Loucy (cell line): ENCODE data around the gene MVB12A.

ENCODE experiments used
- H2AFZ ChIP-seq: fragments of 200-600 bp; sonication (generic); 2 replicates; pipeline ENCODE4 v1.6.0; 2016; ENCODE audit warnings: antibody characterized with exemption, mild to moderate bottlenecking, low read length, moderate library complexity
- H3F3A ChIP-seq: fragments of 200-600 bp; 2 replicates; pipeline ENCODE4 v1.6.0; 2016; ENCODE audit warnings: antibody characterized with exemption, low read depth, mild to moderate bottlenecking
- H3K27me3 ChIP-seq: fragments of 200-600 bp; sonication (generic); 2 replicates; pipeline ENCODE4 v1.6.1; 2014; ENCODE audit warnings: low read length, mild to moderate bottlenecking; ENCODE audit not compliant: insufficient read depth, poor library complexity, severe bottlenecking
- H3K36me3 ChIP-seq: fragments of 200-600 bp; sonication (generic); 2 replicates; pipeline ENCODE4 v1.6.1; 2016; ENCODE audit warnings: low read length; ENCODE audit not compliant: insufficient read depth
- H3K4me1 ChIP-seq: fragments of 200-600 bp; sonication (generic); 2 replicates; pipeline ENCODE4 v1.5.1; 2014; ENCODE audit warnings: low read length, mild to moderate bottlenecking; ENCODE audit not compliant: insufficient read depth, poor library complexity, severe bottlenecking
- H3K4me2 ChIP-seq: fragments of 200-600 bp; sonication (generic); 2 replicates; pipeline ENCODE4 v1.6.0; 2014; ENCODE audit warnings: antibody characterized with exemption, low read length, low read depth, mild to moderate bottlenecking; ENCODE audit not compliant: poor library complexity, severe bottlenecking
- H3K4me3 ChIP-seq: fragments of 200-600 bp; sonication (generic); 2 replicates; pipeline ENCODE4 v1.5.1; 2014; ENCODE audit warnings: low read length, mild to moderate bottlenecking, mixed read lengths; ENCODE audit not compliant: poor library complexity, severe bottlenecking
- H3K79me2 ChIP-seq: fragments of 200-600 bp; sonication (generic); 2 replicates; pipeline ENCODE4 v1.6.1; 2014; ENCODE audit warnings: low read length; ENCODE audit not compliant: insufficient read depth
- H3K9ac ChIP-seq: fragments of 200-600 bp; sonication (generic); 2 replicates; pipeline ENCODE4 v1.6.0; 2014; ENCODE audit warnings: mild to moderate bottlenecking, low read depth, low read length, moderate library complexity; ENCODE audit not compliant: poor library complexity, severe bottlenecking
- H3K9me2 ChIP-seq: fragments of 200-600 bp; sonication (generic); replicated peaks from 2 replicates; pipeline ENCODE4 v1.6.1; 2016; ENCODE audit warnings: low read depth, low read length, mixed read lengths
- H3K9me3 ChIP-seq: fragments of 200-600 bp; sonication (generic); 2 replicates; pipeline ENCODE4 v1.6.1; 2014; ENCODE audit warnings: mild to moderate bottlenecking, antibody characterized with exemption, low read length, low read depth; ENCODE audit not compliant: insufficient read depth
- H4K20me1 ChIP-seq: fragments of 200-600 bp; sonication (generic); 2 replicates; pipeline ENCODE4 v1.6.0; 2014; ENCODE audit warnings: antibody characterized with exemption, low read length, mild to moderate bottlenecking; ENCODE audit not compliant: insufficient read depth, poor library complexity, severe bottlenecking
- CTCF ChIP-seq: fragments of 200-600 bp; sonication (generic); conservative IDR thresholded peaks from 2 replicates; pipeline ENCODE4 v1.5.1; 2014; ENCODE audit warnings: mild to moderate bottlenecking, antibody characterized with exemption, low read length
- EZH2phosphoT487 ChIP-seq: fragments of 200-600 bp; IDR thresholded peaks from 2 replicates; pipeline ENCODE4 v1.6.1; 2018; ENCODE audit warnings: antibody characterized with exemption, mild to moderate bottlenecking, moderate library complexity, borderline replicate concordance

MVB12A gene

GRCh38 chr19:17457616-17458015, 37.8 kb downstream of the MVB12A start:
- Histone ChIP-seq H2AFZ (no peak overlapping the region), H3K4me3 (no peak overlapping the region), H3K9me2 (no peaks in the 10 kb centered on the region), H3K36me3 (no peaks in the 10 kb centered on the region), H3K4me2 (no peak overlapping the region), H3K9me3 (no peaks in the 10 kb centered on the region), H3K79me2 (no peaks in the 10 kb centered on the region), H4K20me1 (no peaks in the 10 kb centered on the region), H3K9ac (no peak overlapping the region), H3F3A (no peaks in the 10 kb centered on the region), H3K27me3 (no peaks in the 10 kb centered on the region), H3K4me1 (no peaks in the 10 kb centered on the region)
- TF ChIP-seq CTCF (no peak), EZH2phosphoT487 (no peak)

GRCh38 chr19:17458970-17459369, 39.1 kb downstream of the MVB12A start:
- H3K4me3 ChIP-seq, result no peak overlapping the region
- H4K20me1 ChIP-seq, result no peaks in the 10 kb centered on the region
- no peaks in the 10 kb centered on the region for H3K4me1 ChIP-seq
- H3K9me2 ChIP-seq, result no peaks in the 10 kb centered on the region
- H3K9ac ChIP-seq, result no peak overlapping the region
- no peaks in the 10 kb centered on the region for H3K36me3 ChIP-seq
- H3K9me3 ChIP-seq, result no peaks in the 10 kb centered on the region
- H3K79me2 ChIP-seq, result no peaks in the 10 kb centered on the region
- TF ChIP-seq CTCF (no peak), EZH2phosphoT487 (no peak)
- H3F3A ChIP-seq, result no peaks in the 10 kb centered on the region
- H3K27me3 ChIP-seq, result no peaks in the 10 kb centered on the region
- no peak overlapping the region for H2AFZ ChIP-seq
- H3K4me2 ChIP-seq, result no peak overlapping the region

- Histone ChIP-seq H3K79me2 (no peaks in the 10 kb centered on the region), H3K9me2 (no peaks in the 10 kb centered on the region), H3K36me3 (no peaks in the 10 kb centered on the region), H3K9ac (no peak within 1 kb of the TSS), H4K20me1 (no peaks in the 10 kb centered on the region), H3K4me3 (no peak within 1 kb of the TSS), H3K9me3 (no peaks in the 10 kb centered on the region), H3K4me1 (no peaks in the 10 kb centered on the region), H3K27me3 (no peaks in the 10 kb centered on the region), H3F3A (no peaks in the 10 kb centered on the region), H3K4me2 (no peak within 1 kb of the TSS), H2AFZ (no peak within 1 kb of the TSS)
- TF ChIP-seq EZH2phosphoT487 (no peak), CTCF (no peak)
Observed at GRCh38 chr19:17460372-17461230, 40.8 kb downstream of the MVB12A start, which contains the start of gene NXNL1. TSS of gene NXNL1 (minus strand) at chr19:17460926. CDS start at chr19:17460869, 57 bp downstream.
